Nephron (organoid): ENCODE data around the gene CAPN8.

ENCODE experiments used
- H3K27ac Mint-ChIP-seq, 3 experiments: 2 replicates each; pipeline ENCODE4 v1.8.0; 2020; ENCODE audit warnings: mixed read lengths in 3 of 3, mild to moderate bottlenecking in 2 of 3, moderate library complexity in 1 of 3
- H3K27me3 Mint-ChIP-seq: 2 replicates; pipeline ENCODE4 v1.8.0; 2021; ENCODE audit warnings: low read depth, mild to moderate bottlenecking, moderate library complexity, mixed read lengths
- H3K36me3 Mint-ChIP-seq: 2 replicates; pipeline ENCODE4 v1.8.0; 2020; ENCODE audit warnings: low read depth, mixed read lengths
- H3K4me1 Mint-ChIP-seq: 2 replicates; pipeline ENCODE4 v1.8.0; 2020; ENCODE audit warnings: mixed read lengths
- H3K4me3 Mint-ChIP-seq, 3 experiments: 2 replicates each; pipeline ENCODE4 v1.8.0; 2020; ENCODE audit warnings: mild to moderate bottlenecking in 3 of 3, mixed read lengths in 3 of 3, moderate library complexity in 2 of 3
- H3K9me3 Mint-ChIP-seq: 2 replicates; pipeline ENCODE4 v1.8.0; 2020; ENCODE audit warnings: mixed read lengths
- TF ChIP-seq, protein P1 (sequence below), 3 experiments: fragments of 200-600 bp; sonication (generic); IDR thresholded peaks; one replicate each; pipeline ENCODE4 v1.5.0; 2021; ENCODE audit warnings: antibody characterized with exemption in 3 of 3; ENCODE audit not compliant: unreplicated experiment in 3 of 3

CAPN8 gene

GRCh38 chr1:223708651-223709268, 43.3 kb upstream of the CAPN8 start:
- Mint-ChIP-seq H3K4me3 (peak overlapping the region; percentile 39 to 50 (median 44)), H3K36me3 (no peaks in the 10 kb centered on the region)
- TF ChIP-seq, protein P1, sequence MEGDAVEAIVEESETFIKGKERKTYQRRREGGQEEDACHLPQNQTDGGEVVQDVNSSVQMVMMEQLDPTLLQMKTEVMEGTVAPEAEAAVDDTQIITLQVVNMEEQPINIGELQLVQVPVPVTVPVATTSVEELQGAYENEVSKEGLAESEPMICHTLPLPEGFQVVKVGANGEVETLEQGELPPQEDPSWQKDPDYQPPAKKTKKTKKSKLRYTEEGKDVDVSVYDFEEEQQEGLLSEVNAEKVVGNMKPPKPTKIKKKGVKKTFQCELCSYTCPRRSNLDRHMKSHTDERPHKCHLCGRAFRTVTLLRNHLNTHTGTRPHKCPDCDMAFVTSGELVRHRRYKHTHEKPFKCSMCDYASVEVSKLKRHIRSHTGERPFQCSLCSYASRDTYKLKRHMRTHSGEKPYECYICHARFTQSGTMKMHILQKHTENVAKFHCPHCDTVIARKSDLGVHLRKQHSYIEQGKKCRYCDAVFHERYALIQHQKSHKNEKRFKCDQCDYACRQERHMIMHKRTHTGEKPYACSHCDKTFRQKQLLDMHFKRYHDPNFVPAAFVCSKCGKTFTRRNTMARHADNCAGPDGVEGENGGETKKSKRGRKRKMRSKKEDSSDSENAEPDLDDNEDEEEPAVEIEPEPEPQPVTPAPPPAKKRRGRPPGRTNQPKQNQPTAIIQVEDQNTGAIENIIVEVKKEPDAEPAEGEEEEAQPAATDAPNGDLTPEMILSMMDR (IDR thresholded peaks at IDR 0.05; ENCODE audit: unreplicated experiment in 3 of 3) = no peak

DNA sequence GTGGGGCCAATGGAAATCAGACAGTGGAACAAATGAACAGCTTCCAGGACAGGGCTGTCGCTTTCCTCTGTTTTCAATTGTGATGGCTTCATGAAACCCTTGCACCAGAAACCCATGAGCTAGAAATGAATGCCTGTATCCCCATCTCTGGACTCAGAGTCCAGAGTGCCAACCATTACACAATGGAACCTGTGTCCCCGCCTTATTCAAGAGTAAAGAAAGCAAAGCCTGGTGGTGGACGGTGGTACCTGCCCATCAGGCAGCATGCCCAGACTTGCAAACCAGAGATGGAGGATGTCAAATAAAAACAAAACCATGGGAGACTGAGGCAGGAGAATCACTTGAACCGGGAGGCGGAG, 42.5 kb upstream of the CAPN8 start:
- TF ChIP-seq, protein P1 (IDR thresholded peaks at IDR 0.05; ENCODE audit: unreplicated experiment in 3 of 3) = no peak
- no peaks in the 10 kb centered on the region for H3K36me3 Mint-ChIP-seq
- peak overlapping the region in 1 of 3 experiments; percentile 18 for H3K4me3 Mint-ChIP-seq
- peaks cover 7% of the 10 kb centered on the region for H3K27me3 Mint-ChIP-seq
- H3K27ac Mint-ChIP-seq = peak overlapping the region in 2 of 3 experiments; percentile 69 to 82
- H3K4me1 Mint-ChIP-seq = peaks cover 56% of the 10 kb centered on the region
- H3K9me3 Mint-ChIP-seq = no peaks in the 10 kb centered on the region

More at GRCh38 chr1:223708651-223709268, 43.3 kb upstream of the CAPN8 start:
- Mint-ChIP-seq H3K27ac (peak overlapping the region; percentile 7 to 90 (median 12)), H3K4me1 (peaks cover 64% of the 10 kb centered on the region), H3K27me3 (peaks cover 7% of the 10 kb centered on the region), H3K9me3 (no peaks in the 10 kb centered on the region)

DNA sequence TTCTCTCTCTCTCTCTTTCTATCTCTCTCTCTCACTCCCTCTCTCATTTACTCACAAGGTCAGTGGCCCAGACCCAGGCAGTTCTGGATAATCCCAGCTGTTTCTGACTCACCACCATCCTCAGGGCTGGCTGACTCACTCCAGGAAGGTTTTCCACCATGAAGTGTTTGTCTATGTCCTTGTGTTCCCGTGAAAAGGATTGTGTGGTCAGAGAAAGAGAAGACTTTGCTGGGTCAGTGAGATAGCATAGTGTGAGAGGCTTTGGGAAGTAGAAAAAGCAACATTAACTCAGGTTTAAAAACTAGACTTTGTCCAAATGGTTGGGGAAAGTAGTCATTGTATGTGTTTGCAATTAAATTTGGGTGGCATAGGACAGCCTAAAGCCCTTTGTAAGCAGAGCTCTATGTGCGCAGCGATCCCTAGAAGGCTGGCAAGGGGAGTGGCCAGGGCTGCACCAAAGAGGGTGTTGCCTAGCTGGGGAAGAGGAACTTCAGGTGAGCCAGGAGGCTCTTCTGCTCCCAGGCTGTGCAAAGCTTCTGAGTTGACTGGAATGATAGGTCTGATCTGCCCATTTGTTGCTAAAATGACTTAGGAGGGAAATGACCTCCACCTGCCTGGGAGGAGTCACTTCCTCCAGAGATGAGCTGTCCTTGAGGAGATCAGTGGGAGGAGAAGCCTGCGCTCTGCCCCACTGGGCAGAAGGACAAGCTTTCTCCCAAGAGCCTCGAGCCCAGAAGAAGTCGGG, 41.9 kb upstream of the CAPN8 start:
- peak overlapping the region; percentile 60 to 82 (median 69) for H3K27ac Mint-ChIP-seq
- peak overlapping the region in 1 of 3 experiments; percentile 35 for H3K4me3 Mint-ChIP-seq
- H3K4me1 Mint-ChIP-seq = peaks cover 54% of the 10 kb centered on the region
- H3K36me3 Mint-ChIP-seq = no peaks in the 10 kb centered on the region
- no peaks in the 10 kb centered on the region for H3K9me3 Mint-ChIP-seq
- peaks cover 7% of the 10 kb centered on the region for H3K27me3 Mint-ChIP-seq
- TF ChIP-seq, protein P1 (IDR thresholded peaks at IDR 0.05; ENCODE audit: unreplicated experiment in 3 of 3) = no peak

DNA sequence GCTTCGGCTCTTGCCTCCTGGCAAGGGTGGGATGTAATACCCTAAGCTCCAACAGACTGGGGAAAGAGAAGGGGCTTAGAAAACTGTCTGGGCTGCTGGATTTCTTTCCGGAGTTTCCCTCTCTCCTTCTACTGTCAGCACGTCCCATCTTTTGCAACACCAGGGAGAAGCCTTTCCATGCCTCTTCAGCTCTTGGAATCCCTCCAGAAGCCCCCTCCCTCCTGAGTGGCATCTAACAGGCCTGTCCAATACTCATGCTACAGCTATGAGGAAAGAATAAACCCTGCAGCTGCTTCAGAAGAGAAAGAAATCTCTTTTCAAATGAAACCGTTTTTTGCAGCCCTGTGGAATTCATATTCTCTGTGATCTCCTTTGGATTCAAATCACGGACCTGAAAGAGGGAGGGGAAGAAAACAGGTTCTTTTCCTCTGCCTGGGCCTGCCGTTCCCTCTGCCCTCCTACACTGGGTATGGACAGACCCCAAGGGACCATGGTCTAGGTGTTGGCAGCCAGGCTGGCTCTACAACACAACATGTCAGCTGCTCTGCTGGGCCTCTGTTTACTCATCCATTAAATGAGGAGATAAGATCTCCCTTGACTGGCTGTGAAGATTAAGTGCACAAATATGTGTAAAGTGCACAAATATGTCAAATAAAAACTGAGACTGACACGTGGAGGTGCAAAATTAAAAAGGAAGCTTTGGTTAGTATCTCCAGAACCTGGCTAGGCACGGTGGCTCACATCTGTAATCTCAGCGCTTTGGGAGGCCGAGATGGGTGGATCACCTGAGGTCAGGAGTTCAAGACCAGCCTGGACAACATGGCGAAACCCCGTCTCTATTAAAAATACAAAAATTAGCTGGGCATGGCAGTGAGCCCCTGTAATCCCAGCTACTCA, 40.8 kb upstream of the CAPN8 start:
- TF ChIP-seq, protein P1 (IDR thresholded peaks at IDR 0.05; ENCODE audit: unreplicated experiment in 3 of 3) = no peak
- H3K27ac Mint-ChIP-seq = peak overlapping the region; percentile 72 to 92 (median 91)
- H3K36me3 Mint-ChIP-seq = no peaks in the 10 kb centered on the region
- no peaks in the 10 kb centered on the region for H3K9me3 Mint-ChIP-seq
- H3K27me3 Mint-ChIP-seq = peaks cover 7% of the 10 kb centered on the region
- peak overlapping the region in 1 of 3 experiments; percentile 14 for H3K4me3 Mint-ChIP-seq
- peaks cover 56% of the 10 kb centered on the region for H3K4me1 Mint-ChIP-seq

DNA sequence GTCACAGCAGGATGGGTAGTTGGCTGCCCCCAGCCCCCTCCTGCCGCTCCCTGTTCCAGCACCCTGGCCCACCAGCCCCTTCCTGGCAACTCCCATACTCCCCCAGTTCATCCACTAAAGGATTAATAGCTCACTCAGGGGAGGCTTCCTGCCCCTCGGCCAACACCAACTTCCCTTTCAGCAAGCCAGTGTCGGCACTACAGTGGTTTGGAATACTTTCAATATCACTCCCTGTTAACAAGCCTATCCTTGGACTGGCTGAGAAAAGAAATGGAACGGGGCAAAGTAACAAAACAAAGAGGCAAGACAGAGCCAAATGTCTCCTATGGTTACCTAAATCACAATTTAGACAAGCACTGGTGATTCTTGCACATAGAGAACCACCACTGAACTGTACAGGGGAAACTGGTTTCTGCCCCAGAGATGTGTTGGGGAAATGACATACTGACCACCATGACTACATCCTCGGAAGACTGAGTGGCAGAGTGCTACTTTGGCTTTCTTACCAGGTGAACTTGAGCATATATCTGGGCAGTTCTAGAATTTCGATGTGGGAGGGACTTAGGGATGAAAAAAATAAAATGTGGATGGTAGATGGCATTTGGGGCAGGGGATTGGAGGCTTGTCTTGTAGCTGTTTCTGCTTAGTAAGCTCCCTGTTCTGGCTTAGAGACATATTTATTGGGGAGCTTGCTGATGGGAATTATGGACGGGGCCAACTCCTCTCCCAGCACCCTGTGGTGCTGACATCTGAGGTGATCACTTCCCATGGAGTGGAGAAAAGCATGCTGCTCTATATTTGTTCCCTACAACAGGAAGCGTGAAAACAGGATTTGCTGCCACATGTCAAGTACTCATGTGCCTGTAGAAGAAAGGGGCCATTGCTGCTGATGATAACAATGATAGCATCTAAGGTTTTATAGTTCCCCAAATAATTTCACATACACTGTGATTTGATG, 39.7 kb upstream of the CAPN8 start:
- Mint-ChIP-seq H3K36me3 (no peaks in the 10 kb centered on the region), H3K4me3 (peak overlapping the region in 2 of 3 experiments; percentile 5 to 14), H3K27ac (peak overlapping the region; percentile 80 to 92 (median 91)), H3K27me3 (peaks cover 7% of the 10 kb centered on the region), H3K4me1 (peaks cover 63% of the 10 kb centered on the region), H3K9me3 (no peaks in the 10 kb centered on the region)
- TF ChIP-seq, protein P1 (IDR thresholded peaks at IDR 0.05; ENCODE audit: unreplicated experiment in 3 of 3) = no peak
